NOMO-1 treated with DMSO at 0.1 percent for 48 hours (cell line): ENCODE measurements around the gene NOTCH3.

ENCODE experiments used
- DNase-seq: peaks from one replicate; lab custom pipeline; 2025; ENCODE audit not compliant: unreplicated experiment; lab: John Stamatoyannopoulos, UW

Gene NOTCH3

DNA sequence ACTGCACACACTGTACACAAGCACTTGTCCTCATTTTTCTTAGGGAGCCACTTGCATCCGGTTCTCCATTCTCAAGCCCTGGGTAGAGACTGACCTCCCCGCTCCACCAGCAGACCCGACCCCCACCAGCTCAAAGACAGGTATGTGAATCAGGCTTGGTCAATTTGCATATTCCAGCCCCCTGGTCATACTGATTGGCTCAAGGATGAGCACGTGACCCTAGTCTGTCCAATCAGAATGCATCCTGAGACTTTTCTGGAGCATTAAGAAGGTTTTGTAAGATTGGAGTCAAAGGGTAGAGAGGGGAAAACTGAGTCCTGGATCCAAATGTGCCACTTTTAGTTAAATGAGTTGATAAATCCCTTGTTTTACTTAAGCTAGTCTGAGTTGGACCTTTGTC, 34.1 kb downstream of the NOTCH3 start:
- no peak for DNase-seq

DNA sequence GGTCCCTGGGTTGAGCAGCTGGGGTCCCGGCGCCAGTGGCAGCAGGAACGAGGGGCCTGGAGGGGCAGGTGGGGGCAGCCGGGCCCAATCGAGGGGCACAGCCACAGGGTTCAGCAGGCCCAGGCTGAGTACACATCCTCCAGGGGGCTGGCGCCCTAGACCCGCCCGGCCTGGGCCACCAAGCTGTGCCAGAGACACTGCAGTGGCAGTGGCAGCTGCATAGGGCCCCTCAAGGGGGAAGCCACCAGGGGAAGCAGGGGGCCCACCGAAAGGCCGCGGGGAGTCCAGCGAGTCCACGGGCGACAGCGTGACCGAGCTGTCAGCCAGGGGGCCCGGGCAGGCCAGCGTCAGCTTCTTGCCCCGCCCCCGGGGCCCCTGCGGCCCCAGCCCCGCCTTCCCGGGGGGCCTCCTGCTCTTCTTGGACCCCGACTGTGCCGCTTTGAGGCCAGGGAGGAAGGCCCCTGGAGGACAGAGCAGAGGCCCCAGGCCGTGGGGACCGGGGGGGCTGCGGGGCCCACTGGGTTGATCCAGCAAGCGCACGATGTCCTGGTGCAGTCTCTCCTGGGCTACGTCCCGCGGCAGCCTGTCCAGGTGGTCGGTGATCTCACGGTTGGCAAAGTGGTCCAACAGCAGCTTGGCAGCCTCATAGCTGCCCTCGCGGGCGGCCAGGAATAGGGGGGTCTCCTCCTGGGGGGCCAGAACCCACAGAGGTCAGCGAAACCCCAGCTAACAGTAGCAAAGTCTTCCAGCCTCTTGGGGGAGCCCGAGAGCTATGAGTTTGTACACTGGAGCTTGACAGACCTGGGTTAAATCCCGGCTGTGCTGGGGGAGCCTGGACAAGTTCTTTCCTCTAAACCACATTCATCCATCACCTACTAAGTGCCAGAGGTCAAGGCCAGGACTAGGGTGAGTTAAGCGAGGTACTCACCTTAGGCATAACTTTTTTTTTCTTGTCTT, 39.5 kb downstream of the NOTCH3 start:
- DNase-seq = no peak

DNA sequence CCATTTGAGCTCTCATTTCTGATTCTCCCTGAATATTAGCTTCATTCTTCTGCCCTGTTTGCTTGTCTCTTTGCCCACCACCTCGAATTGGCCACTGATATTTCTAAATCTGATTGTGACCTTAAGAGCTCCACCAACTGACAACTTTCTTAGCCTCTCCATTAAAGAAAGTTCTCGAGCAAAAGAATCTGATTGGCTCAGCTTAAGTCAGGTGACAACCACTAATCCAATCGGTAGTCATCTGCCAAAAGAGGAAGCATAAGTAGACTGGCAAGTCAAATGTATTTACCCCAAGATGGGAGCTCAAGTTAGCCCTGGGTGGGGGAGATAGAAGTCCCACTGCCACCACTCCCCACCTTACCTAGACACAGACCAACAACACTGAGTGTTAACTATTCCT, 41.5 kb downstream of the NOTCH3 start:
- no peak for DNase-seq

DNA sequence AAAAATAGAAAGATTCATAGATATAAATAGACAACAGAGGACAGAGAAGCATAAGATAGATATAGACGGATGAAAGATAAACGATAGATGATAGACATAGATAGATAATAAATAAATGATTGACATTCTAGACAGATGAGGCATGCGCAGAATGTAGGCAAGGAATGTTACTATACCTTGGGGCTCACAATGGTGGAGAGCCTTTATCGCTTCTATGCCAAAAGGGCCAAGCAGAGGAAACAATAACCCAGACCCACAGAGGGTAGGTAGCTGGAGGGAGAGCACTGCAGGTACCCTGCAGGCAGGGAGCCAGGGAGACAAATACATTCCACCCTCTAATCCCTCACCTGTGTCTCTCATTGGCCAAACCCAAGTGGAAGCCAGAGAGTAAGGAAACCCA, 44.4 kb downstream of the NOTCH3 start:
- DNase-seq = no peak

DNA sequence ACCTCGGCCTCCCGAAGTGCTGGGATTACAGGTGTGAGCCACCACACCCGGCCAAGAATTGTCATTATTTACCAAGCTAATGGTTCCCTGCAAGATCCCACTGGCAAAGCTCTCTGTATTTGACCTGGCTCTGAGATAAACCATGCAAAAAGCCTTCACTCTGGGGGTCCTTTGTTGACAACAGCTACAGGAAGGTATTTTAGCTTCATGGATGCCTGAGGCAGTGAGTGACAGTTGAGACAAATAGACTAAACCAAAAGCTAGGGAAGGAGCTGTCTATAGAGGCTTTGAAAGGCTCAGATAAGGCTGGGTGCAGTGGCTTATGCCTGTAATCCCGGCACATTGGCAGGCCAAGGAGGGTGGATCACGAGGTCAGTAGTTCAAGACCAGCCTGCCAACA, 45.5 kb downstream of the NOTCH3 start:
- DNase-seq = no peak

DNA sequence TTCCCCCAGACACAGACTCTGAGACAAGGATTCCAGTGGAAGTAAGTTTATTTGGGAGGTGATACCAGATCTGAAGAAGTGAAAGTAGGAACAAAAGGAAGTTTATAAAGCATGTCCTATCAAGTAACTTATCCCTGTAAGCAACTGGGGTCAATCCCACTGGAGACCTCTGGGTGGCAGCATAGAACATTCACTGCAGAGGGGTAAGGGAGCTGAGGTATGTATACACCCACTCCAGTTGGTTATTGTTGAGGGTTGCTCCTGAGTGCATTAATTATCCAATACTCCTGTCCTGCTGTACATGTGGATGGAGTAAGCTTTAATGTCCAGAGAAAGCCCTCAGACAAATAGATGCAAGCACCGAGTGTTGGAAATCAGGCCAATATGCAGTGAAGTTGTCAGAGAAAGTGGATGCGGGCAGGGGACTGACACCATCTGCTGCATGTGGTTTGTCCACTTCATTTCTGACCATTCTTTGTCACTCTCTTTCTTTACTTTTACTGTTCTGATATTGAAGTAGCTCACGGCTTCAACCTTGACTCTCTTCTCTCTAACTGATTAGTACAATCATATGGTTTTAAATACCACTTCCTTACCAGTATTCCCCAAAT, 46.7 kb downstream of the NOTCH3 start:
- peak; percentile 27 for DNase-seq

DNA sequence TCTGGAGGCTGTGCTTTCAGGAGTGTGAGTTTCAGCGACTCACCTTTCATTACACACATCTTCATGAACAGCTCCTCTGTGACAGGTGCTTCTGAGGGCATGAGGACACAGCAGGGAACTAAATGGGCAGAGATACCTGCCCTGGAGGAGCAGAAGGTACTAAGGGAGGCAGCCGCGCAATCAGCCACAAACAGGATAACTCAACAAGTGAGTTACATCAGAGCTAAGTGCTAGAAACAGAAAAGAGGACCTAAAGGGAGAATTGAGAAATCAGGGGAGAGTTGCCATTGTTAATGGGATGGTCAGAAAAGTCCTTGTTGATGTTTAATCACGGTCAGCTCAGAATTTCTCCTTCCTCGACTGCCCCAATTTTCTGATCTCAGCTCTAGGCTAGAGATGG, 51.1 kb downstream of the NOTCH3 start:
- DNase-seq = peak; percentile 57

DNA sequence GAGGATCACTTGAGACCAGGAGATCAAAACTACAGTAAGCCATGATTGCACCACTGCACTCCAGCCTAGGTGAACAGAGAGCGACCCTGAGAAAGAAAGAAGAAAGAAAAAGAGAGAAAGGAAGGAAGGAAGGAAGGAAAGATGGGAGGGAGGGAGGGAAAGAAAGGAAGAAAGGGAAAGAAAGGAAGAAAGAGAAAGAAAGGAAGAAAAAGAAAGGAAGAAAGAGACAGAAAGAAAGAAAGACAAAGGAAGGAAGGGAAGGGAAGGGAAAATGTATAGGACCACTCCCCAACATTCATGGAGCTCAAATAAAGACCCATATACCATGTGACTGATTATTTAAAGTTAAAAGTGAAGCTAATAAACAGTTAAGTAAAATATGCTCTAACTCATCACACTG, 53.7 kb downstream of the NOTCH3 start:
- no peak for DNase-seq

DNA sequence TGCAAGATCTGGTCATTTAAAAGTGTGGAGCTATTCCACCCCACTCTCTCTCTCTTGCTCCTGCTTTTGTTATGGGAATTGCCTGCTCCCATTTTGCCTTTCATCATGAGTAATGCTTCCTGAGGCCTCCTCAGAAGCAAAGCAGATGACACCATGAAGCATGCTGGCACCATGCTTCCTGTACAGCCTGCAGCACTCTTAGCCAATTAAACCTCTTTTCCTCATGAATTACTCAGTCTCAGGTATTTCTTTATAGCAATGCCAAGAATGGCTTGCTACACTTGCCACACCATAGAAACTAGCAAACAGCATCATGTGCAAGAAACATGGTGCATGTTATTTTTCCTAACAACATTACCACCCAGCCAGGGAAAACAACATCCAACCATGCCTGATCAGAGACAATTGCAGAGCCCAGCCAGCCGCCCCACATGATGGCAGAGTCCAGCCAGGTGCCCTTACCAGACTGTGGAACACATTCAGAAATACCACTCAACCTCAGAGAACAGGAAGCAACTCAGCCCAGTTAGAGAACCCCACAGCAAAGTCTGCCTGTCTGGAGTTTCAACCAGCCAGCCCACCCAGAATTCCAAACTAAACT, 56.6 kb downstream of the NOTCH3 start:
- DNase-seq = no peak

DNA sequence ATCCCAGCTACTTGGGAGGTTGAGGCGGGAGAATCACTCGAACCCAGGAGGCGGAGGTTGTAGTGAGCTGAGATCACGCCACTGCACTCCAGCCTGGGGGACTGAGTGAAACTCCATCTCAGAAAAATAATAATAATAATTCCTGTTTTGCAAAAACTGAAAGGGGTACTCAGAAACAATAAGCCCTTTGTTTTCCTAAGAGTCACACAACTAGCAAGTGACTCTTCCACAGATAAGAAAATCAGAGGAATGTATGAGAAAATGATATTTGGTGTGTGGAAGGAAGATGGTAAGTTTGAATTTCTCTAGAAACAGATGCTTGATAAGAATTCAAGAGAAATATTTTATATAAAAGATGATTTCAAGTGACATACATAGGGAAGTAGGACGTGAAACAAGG, 58.5 kb downstream of the NOTCH3 start:
- no peak for DNase-seq

DNA sequence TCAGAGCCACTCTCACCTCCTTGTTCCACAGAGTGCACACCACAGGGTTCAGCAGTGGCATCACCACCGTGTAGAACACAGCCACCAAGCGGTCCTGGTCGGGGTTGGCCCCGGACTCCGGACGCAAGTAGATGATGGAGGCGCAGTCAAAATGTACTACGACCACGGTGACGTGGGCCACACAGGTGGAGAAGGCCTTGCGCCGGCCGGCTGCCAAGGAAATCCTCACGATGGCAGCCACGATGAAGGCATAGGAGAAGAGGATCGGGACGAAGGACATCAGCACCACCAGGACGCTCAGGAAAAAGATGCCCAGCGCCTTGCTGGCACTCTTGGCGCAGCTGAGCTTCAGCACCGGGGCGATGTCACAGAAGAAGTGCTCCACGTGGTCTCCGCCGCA, 59.7 kb downstream of the NOTCH3 start:
- DNase-seq = no peak

DNA sequence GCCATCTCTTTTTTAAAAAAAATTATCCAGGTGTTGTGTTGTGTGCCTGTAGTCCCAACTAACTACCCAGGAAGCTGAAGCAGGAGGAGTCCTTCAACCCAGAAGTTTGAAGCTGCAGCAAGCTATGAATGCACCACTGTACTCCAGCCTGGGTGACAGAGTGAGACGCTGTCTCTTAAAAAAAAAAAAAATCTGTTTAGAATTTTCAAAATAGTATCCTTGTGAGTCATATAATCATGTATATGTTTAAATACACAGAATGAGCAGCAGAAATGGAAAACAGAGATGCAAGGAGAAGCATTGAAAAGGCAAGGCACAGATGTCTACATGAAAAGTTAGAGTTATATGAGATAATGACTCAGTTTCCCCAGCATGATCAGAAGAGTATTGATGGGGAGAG, 62.4 kb downstream of the NOTCH3 start:
- DNase-seq = no peak

DNA sequence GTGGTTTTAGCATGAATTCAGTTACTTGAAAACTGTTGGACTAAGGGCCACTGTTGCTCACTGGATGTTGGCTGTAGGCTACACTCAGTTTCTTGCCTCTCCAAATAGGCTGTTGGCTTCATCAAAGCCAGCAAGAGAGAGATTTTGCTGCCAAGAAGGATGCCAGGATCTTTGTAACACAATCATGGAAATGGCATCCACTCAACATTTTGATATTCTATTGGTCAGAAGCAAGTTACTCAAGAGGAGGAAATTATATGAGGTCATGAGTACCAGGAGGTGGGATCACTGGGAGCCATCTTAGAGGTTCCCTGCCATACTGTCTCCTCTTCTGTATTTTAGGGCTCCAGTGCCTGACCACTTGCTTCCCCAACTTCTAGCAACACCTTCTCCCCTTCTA, 63.0 kb downstream of the NOTCH3 start:
- no peak for DNase-seq

DNA sequence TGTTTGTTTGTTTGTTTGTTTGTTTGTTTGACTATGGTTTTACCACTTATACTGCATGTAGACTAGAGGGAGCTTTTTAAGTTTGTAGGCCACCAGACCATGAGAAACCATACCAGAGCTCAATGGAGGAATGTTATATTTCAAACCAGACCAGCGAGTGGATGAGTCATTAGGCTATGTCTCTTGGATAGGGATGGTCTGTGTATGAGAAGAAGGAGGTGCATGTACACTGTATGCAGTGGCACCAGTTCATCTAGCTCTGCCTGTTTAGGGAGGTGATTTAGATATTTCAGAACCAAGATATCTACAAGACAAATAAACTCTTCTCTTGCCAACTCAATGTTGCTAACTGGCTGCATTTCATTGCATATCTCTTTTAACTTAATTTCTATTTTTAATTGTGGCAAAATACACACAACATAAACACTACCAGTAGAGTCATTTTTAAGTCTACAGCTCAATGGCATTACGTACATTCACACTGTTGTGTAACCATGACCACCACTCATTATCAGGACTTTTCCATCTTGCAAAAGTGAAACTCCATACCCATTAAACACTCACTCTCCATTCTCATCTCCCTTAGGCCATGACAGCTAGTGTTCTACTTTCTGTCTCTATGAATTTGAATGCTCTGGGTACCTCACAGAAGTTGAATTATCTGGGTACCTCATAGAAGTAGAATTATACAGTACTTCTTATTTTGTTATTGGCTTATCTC, 64.4 kb downstream of the NOTCH3 start:
- no peak for DNase-seq

DNA sequence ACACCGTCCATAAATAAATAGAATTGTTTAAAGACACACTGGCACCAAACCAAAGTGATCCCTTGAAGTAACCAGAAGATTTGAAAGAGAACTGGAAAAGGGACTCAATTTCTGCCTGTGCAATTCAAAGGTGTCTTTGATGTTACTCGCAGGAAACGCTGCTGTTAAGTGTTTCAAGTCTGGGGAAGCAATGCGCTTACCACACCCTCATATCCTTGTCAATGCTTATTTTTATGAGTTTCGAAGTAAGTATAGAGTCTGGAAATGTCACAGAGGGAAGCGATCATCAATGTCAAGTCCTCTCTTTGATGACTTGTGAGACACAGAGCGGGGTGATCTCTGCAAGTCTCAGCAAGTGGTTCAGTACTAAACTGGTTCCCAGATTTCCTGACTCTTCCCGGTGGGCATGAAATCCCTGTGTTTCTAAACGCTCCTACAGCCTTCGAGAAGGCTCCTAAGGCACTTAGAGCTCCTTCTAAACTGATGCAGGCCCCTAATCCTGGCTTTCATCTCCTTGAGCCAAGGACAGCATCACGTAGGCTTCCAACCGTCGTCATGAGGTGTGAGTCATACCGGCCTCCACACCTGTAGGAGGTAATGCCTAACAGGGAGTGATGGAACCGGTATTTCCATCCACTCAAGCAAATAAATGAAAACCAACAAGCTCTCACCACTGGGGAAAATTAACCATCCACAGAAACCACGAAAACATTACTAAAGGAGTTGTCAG, 70.8 kb downstream of the NOTCH3 start:
- DNase-seq = no peak

DNA sequence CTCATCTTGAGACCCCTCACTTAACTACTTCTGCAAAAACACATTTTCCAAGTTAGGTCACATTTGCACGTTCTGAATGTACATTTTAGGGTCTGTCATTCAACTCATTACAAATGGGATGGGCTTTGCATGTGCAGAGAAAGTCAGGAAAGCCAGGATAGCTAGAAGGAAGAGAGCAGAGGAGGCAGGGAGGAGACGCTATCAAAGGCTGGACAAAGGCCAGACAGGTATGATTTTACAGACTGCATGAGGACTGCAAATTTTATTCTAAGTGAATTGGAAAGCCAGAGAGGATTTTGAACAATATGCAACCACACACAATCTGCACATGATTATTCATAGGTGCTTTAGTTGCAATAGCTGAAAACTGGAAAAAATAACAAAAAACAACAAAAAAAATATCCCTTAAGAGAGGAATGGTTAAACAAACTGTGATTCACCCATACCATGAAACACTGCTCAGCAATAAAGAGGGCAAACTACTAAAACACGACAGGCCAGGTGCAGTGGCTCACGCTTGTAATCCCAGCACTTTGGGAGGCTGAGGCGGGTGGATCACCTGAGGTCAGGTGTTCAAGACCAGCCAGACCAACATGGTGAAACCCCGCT, 72.5 kb downstream of the NOTCH3 start:
- DNase-seq = no peak

DNA sequence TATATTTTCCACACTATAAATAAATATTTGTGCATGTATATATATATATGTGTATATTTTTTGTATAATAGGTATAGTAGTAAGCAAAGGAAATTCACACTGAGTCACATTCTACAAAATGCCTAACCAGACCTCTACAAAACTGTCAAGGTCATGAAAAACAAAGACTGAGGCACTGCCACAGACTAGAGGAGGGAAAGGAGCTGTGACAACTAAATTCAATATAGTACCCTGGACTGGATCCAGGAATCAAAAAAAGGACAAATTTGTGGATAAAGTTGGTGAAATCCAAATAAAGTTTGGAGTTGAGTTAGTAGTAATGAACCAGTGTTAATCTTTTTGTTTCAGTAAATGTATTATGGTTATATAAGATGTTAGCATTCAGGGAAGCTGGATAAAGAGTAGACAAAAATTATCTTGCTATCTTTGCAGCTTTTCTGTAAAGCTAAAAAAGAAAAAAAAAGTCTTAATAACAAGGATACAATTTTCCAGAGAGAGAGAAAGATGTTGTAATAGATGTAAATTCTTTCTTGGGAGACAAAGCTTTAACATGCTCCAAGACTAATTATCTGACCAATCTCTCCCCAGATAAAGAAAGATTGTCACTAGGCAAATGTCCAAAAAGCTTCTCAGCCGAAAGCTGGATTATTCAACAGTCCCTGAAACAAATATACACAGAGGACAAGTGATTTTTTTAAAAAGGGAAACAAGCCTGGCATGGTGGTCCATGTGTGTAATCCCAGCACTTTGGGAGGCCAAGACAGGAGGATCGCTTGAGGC, 74.5 kb downstream of the NOTCH3 start:
- DNase-seq = no peak

DNA sequence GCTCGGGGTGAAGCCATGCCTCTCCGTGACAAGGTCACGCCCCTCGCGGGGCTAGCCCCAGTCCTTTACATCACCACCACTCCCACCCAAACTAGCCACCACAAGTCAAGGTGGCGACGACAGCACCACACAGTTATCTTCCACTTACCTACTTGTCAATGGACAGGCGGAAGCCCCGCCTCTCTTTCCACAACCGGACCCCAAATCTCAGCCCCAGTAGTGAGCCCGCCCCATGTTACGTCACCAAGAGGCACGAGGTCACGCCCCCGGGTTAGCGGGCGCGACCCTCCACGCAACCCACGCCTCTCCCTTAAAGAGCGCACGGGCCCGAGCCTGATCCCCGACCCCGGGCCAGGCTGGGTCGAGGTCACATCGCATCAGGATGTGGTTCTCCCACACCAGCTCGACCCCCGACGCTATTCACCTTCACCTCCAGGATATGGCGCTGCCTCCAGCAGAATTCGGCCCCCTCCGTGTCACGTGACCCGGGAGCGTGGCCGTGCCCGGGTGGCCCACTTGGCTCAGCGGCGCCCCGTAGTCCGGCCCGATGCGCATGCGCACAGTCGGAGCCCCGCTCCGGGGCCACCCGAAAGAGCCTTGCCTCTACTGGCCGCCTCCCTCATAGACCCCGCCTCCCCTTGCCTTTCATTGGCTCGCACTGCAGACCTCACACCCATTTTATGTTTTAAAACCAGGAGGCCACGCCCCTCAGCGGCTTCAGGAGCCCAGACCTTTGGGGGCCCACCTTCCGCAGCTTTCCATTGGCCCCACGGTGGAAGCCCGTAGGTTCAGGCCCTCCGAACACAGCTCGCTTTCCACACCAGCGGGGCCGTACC, 75.3 kb downstream of the NOTCH3 start:
- DNase-seq = peak; percentile 98
